ENCODE data around the gene RPS6KA5.

- TF ChIP-seq CTCF (IDR thresholded peaks at IDR 0.05) = no peak
- no peak for TF ChIP-seq POLR2A (IDR thresholded peaks at IDR 0.05)
Measured at GRCh38 chr14:90969531-90970166, 90.8 kb downstream of the RPS6KA5 start.

Measured in breast epithelium (tissue), 3 donors.